Omental fat pad (tissue), 4 donors: Measurements from ENCODE around the gene SEMA6B. TPM values are rescaled to one million over a fixed set of nuclear protein-coding genes. Genes with fewer than 3 reads are reported as not detected.

Source experiments
- ATAC-seq: fragments of 150-250 bp; one replicate; pipeline ENCODE4 v1.9.1; 2016; ENCODE audit warnings: mild to moderate bottlenecking, moderate library complexity; ENCODE audit not compliant: low FRiP score
- DNase-seq: peaks from one replicate; pipeline ENCODE4 v3.0.0-alpha.2; 2019; ENCODE audit warnings: low spot score
- CTCF ChIP-seq, 3 donors: fragments of 450-650 bp; IDR thresholded peaks; one replicate each; pipeline ENCODE4 v1.5.1; 2016 to 2017; ENCODE audit warnings: antibody characterized with exemption in 3 of 3, mild to moderate bottlenecking in 3 of 3, moderate library complexity in 2 of 3
- total RNA-seq, 4 donors: library from RNA; depleted of rRNA; stranded (reverse); fragments of >200 nt; gene quantifications; one replicate each; pipeline ENCODE4 v1.1.0, GENCODE V29; 2016

The SEMA6B gene
- total RNA-seq, 4 donors from 2014 or later: 4.4 to 39.3 (median 10.9) TPM

DNA sequence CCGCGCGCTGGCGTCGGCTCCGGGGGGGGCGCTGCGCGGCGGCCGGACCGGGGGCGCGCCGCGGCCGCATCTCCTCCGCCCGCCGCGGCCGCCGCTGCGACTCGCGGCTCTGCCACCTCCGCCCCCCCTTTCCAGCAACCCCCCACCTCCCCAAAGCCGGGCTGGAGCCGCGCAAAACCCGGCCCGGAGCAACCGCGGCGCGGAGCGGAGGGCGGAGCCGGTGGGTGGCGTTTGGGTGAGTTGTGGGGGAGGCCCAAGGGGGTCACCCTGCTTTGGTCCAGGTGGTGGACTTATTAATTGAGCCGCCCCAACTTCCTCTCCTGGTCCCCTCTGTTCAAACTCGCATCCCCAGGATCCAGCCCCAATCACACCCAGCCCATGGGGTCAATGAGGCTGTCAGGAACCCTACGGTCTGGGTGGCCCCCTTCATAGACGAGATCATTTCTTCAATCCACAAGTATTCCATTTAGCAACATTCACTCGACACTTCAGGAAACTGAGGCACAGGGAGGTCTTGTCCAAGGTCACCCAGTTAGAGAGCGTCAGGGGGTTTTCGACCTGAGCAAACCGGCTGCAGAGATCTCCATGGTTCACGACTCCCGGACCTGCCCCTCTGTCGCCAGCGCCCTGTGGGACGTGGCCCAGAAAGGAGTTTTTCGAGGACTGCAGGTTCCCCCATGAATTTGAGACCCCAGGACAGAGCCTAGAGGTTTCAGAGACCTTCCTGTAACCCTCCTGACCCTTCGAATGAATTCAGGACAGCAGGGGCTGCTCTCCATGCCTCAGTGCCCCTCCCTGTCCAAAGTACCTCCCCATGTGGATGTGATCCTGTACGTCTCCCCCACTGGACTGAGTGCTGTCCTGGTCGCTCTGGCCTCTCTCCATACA is 22.4 kb upstream of the SEMA6B start:
- ATAC-seq (no peak), DNase-seq (no peak)
- no peak for TF ChIP-seq CTCF (IDR thresholded peaks at IDR 0.05)

GRCh38 chr19:4580961-4581665 is 21.6 kb upstream of the SEMA6B start:
- no peak for TF ChIP-seq CTCF (IDR thresholded peaks at IDR 0.05)
- no peak for DNase-seq
- ATAC-seq: no peak

DNA sequence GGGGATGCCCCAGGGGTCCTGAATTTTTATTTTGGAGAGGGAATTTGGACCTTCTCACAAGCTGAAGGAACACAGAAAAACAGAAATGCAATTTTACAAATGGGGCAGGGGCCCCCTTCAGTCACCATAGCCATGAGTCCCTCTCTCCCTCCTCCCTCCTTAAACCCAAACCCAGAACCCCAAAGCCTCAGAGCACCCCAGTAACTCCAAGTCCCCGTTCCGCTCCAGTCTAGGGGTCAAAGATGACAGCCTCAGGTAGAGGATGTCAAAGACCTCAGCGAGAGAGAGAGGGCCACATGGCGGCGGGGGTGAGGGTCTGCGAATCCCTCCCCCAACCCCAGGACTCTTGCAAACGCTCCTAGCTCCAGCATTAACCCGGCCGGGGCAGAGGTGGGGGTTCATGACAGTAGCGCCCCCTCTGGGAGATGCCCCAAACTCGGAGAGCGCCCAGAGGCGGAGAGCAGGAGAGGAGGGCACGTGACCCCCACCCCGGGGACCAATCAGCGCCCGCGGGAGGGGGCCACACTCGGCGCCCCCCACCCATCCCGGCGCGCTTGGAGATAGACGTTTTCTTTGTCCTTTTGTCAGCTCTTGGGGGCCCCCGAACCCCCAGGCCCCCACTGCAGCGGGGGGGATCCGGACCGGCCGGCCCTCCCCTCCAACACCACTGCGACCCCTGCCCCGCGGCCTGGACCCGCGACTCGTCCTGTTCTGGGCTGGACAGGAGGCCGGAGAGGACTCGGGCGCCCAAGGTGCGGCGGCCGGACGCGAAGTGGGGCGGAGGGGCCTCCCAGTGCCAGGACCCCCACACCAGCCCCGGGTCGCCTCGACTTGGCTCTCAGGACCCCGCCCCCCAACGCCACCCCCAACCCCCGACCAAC is 20.8 kb upstream of the SEMA6B start:
- DNase-seq (no peak), ATAC-seq (no peak)
- TF ChIP-seq CTCF (IDR thresholded peaks at IDR 0.05): no peak

- no peak for TF ChIP-seq CTCF (IDR thresholded peaks at IDR 0.05)
- no peak for DNase-seq
- ATAC-seq: no peak
Measured at GRCh38 chr19:4579389-4579788, 19.9 kb upstream of the SEMA6B start.

- no peak for DNase-seq
- no peak for ATAC-seq
- no peak for TF ChIP-seq CTCF (IDR thresholded peaks at IDR 0.05)
Measured at GRCh38 chr19:4578552-4579248, 19.2 kb upstream of the SEMA6B start.

- ATAC-seq (no peak), DNase-seq (no peak)
- no peak for TF ChIP-seq CTCF (IDR thresholded peaks at IDR 0.05)
Measured at GRCh38 chr19:4577020-4577782, 17.7 kb upstream of the SEMA6B start.
